OCI-LY7 (cell line): ENCODE measurements around the gene TASOR.

Experiments used
- CTCF ChIP-seq: fragments of 200-600 bp; sonication (generic); conservative IDR thresholded peaks from 2 replicates; pipeline ENCODE4 v1.5.1; 2014; ENCODE audit warnings: mild to moderate bottlenecking, antibody characterized with exemption, low read length, moderate library complexity, mixed read lengths
- EZH2phosphoT487 ChIP-seq: fragments of 200-600 bp; sonication (generic); IDR thresholded peaks from 2 replicates; pipeline ENCODE4 v1.6.1; 2018; ENCODE audit warnings: low read depth, borderline replicate concordance, mild to moderate bottlenecking, mixed run types, antibody characterized with exemption, low read length, moderate library complexity, mixed read lengths

- TF ChIP-seq CTCF (0 out of 2 replicates have a peak, but pooled peaks have one; percentile 8), EZH2phosphoT487 (no peak)
These were observed 473 bp downstream of the TASOR start for GRCh38 chr3:56682462-56683121.
